Measurements from ENCODE around the gene ENOX1. TPM values are rescaled to one million over a fixed set of nuclear protein-coding genes. Genes with fewer than 3 reads are reported as not detected.
"Not testable (repeated sequence)": the region's sequence is repeated elsewhere in the genome, so short reads cannot be mapped to it uniquely, and the experiment has no call there.

ENOX1 gene
- total and polyA plus RNA-seq, 3 donors from 2014 or later, result 11.0 to 14.2 (median 11.5) TPM

- 78 to 83% methylated on average over 8 of the region's 8 CpGs for WGBS, 2 donors
- Histone ChIP-seq H3K4me3 (no peak overlapping the region), H3K9me3 (no peaks in the 10 kb centered on the region), H3K27me3 (no peaks in the 10 kb centered on the region), H3K27ac (no peak overlapping the region), H3K36me3 (ENCODE audit: low read depth, missing control alignments) (no peaks in the 10 kb centered on the region), H3K4me1 (no peaks in the 10 kb centered on the region)
- DNase-seq, result no peak
- intact Hi-C loops (cut with DNase I; ENCODE audit: low total_unique reads), result no loop called here
- TF ChIP-seq, protein P1, sequence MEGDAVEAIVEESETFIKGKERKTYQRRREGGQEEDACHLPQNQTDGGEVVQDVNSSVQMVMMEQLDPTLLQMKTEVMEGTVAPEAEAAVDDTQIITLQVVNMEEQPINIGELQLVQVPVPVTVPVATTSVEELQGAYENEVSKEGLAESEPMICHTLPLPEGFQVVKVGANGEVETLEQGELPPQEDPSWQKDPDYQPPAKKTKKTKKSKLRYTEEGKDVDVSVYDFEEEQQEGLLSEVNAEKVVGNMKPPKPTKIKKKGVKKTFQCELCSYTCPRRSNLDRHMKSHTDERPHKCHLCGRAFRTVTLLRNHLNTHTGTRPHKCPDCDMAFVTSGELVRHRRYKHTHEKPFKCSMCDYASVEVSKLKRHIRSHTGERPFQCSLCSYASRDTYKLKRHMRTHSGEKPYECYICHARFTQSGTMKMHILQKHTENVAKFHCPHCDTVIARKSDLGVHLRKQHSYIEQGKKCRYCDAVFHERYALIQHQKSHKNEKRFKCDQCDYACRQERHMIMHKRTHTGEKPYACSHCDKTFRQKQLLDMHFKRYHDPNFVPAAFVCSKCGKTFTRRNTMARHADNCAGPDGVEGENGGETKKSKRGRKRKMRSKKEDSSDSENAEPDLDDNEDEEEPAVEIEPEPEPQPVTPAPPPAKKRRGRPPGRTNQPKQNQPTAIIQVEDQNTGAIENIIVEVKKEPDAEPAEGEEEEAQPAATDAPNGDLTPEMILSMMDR (IDR thresholded peaks at IDR 0.05), result no peak
- no peak for TF ChIP-seq POLR2A (IDR thresholded peaks at IDR 0.05)
Observed at GRCh38 chr13:43428545-43429296, 358.1 kb downstream of the ENOX1 start.

DNA sequence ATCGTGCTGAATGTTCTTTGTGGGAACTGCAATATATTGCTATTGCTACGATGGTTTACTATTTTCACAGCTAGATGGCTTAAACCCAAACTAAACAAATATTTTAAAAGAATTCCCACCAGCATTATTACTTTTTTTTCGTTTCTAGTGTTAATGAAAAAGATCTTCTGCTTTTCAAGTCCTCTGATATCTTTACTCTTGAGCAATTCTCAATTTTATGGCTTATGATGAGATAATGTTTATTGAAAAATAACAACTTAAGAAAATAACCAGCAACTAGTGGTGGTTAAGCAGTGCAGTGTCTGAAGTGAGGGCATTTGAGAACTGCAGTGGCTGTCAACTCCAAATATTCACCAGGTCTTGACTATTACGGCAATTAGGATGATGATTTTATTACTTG is 360.4 kb downstream of the ENOX1 start:
- no peak for DNase-seq
- TF ChIP-seq, protein P1 (IDR thresholded peaks at IDR 0.05), result no peak
- TF ChIP-seq POLR2A (IDR thresholded peaks at IDR 0.05), result no peak
- Histone ChIP-seq H3K27me3 (no peaks in the 10 kb centered on the region), H3K36me3 (ENCODE audit: low read depth, missing control alignments) (no peaks in the 10 kb centered on the region), H3K9me3 (no peaks in the 10 kb centered on the region), H3K4me1 (no peaks in the 10 kb centered on the region), H3K4me3 (no peak overlapping the region), H3K27ac (no peak overlapping the region)
- intact Hi-C loops (cut with DNase I; ENCODE audit: low total_unique reads), result no loop called here
- 58 to 74% methylated on average over 4 of the region's 4 CpGs for WGBS, 2 donors

DNA sequence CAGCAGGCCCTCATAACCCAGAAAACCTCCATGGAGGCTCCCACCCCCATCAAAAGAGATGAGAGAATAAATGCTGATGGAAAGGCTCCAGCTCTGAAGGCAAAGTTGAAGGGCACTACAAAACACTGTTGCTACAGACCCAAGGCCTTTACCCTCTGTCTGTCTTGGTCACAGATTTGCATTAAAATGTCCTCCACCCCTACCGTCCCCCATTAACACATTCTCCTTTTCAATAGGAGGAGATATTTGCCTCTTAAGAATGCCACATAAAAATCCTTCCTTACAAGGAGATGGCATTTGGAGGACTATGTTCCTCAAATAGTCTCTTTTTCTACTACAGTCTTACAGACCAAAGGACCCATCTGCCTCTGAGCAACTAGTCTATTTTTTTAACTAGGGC is 361.5 kb downstream of the ENOX1 start:
- no peak overlapping the region for H3K4me3 ChIP-seq
- DNase-seq, result no peak
- H3K27me3 ChIP-seq, result no peaks in the 10 kb centered on the region
- no peaks in the 10 kb centered on the region for H3K36me3 ChIP-seq (ENCODE audit: low read depth, missing control alignments)
- no peaks in the 10 kb centered on the region for H3K4me1 ChIP-seq
- 79 to 81% methylated on average over 1 of the region's 1 CpG for WGBS, 2 donors
- no peaks in the 10 kb centered on the region for H3K9me3 ChIP-seq
- intact Hi-C loops (cut with DNase I; ENCODE audit: low total_unique reads), result no loop called here
- H3K27ac ChIP-seq, result no peak overlapping the region
- TF ChIP-seq, protein P1 (IDR thresholded peaks at IDR 0.05), result no peak
- TF ChIP-seq POLR2A (IDR thresholded peaks at IDR 0.05), result no peak

DNA sequence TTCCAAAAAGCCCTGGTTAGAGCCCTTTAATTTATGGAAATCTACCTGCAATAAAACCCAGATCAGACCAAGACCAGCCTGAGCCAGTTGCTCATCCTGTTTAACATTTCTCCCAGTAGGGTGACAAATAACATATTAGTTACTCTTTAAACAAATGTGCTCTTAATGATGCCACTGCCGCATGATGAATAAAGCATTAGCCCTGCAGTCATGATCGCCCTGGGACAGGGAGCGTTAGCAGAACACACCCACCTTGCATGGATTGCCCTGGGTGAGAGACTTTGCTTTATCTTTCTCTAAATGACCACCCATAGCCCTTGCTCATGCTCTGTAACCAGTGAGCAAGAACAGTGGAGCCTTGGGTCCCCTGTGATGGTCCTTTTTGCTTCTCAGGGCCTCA is 362.4 kb downstream of the ENOX1 start:
- Histone ChIP-seq H3K27me3 (no peaks in the 10 kb centered on the region), H3K9me3 (no peaks in the 10 kb centered on the region), H3K27ac (no peak overlapping the region), H3K4me1 (no peaks in the 10 kb centered on the region), H3K4me3 (no peak overlapping the region), H3K36me3 (ENCODE audit: low read depth, missing control alignments) (no peaks in the 10 kb centered on the region)
- TF ChIP-seq, protein P1 (IDR thresholded peaks at IDR 0.05), result no peak
- TF ChIP-seq POLR2A (IDR thresholded peaks at IDR 0.05), result no peak
- intact Hi-C loops (cut with DNase I; ENCODE audit: low total_unique reads), result no loop called here
- no peak for DNase-seq
- WGBS, 2 donors, result 96 to 100% methylated on average over 3 of the region's 3 CpGs

DNA sequence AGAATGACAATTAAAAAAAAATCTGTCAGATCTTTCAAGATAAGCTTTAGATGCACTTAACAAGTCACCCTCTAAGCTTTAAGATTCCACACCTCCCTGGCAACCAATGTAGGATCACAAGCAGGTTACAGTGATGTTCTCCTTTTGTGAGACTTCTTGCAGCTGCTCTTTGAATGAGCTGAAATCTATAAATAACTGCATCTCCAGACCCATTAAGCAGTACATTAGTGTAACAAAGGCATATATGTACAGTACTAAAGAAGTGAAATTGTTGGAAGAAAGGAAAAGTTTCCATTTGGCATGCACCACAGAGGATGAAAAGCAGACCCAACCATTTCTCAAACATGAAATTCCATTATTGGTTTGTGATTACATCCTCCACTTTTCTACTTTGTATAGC is 364.7 kb downstream of the ENOX1 start:
- no peaks in the 10 kb centered on the region for H3K36me3 ChIP-seq (ENCODE audit: low read depth, missing control alignments)
- intact Hi-C loops (cut with DNase I; ENCODE audit: low total_unique reads), result no loop called here
- H3K4me3 ChIP-seq, result no peak overlapping the region
- H3K27ac ChIP-seq, result no peak overlapping the region
- H3K4me1 ChIP-seq, result no peaks in the 10 kb centered on the region
- H3K9me3 ChIP-seq, result no peaks in the 10 kb centered on the region
- H3K27me3 ChIP-seq, result no peaks in the 10 kb centered on the region
- DNase-seq, result no peak
- TF ChIP-seq, protein P1 (IDR thresholded peaks at IDR 0.05), result no peak
- no peak for TF ChIP-seq POLR2A (IDR thresholded peaks at IDR 0.05)

DNA sequence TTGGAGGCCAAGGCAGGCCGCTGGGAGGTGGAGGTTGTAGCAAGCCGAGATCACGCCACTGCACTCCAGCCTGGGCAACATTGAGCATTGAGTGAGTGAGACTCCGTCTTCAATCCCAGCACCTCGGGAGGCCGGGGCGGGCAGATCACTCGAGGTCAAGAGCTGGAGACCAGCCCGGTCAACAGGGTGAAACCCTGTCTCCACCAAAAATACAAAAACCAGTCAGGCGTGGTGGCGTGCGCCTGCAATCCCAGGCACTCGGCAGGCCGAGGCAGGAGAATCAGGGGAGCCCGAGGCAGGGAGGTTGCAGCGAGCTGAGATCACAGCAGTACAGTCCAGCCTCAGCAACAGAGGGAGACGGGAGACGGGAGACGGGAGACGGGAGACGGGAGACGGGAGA is 369.9 kb downstream of the ENOX1 start:
- H3K4me3 ChIP-seq; H3K36me3 ChIP-seq (ENCODE audit: low read depth, missing control alignments); DNase-seq; H3K4me1 ChIP-seq; H3K27me3 ChIP-seq; intact Hi-C loops (cut with DNase I; ENCODE audit: low total_unique reads); H3K27ac ChIP-seq; H3K9me3 ChIP-seq: not testable (repeated sequence)
- 70 to 84% methylated on average over 15 to 22 of the region's 22 CpGs for WGBS, 2 donors

DNA sequence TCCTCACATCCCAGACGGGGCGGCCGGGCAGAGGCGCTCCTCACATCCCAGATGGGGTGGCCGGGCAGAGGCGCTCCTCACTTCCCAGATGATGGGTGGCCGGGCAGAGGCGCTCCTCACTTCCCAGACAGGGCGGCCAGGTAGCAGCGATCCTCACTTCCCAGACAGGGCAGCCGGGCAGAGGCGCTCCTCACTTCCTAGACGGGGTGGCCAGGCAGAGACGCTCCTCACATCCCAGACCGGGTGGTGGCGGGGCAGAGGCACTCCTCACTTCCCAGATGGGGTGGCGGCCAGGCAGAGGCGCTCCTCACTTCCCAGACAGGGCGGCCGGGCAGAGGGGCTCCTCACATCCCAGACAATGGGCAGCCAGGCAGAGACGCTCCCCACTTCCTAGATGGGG is 370.4 kb downstream of the ENOX1 start:
- not testable (repeated sequence) for DNase-seq, H3K9me3 ChIP-seq
- 78 to 95% methylated on average over 14 to 18 of the region's 21 CpGs for WGBS, 2 donors

More for the DNA sequence above, 370.4 kb downstream of the ENOX1 start:
- H3K4me3 ChIP-seq; H3K27me3 ChIP-seq; H3K36me3 ChIP-seq (ENCODE audit: low read depth, missing control alignments); H3K27ac ChIP-seq; intact Hi-C loops (cut with DNase I; ENCODE audit: low total_unique reads); H3K4me1 ChIP-seq: not testable (repeated sequence)

Measured in testis (tissue), 3 donors.